Central memory CD8-positive, alpha-beta T cell (primary cell): ENCODE results near the gene DOCK1.

ENCODE experiments used
- ATAC-seq: fragments of 150-1000 bp; cut with Tn5 transposase; replicated peaks from 2 replicates; pipeline ENCODE4 v1.10.0; 2022; ENCODE audit warnings: mild to moderate bottlenecking, moderate FRiP score, moderate number of reproducible peaks; ENCODE audit not compliant: poor library complexity, severe bottlenecking; ENCODE audit errors: extremely low read depth
- DNase-seq, 2 donors: peaks; one replicate each; pipeline ENCODE4 v3.0.0; 2021; ENCODE audit warnings: low spot score in 2 of 2
- H3K27ac Mint-ChIP-seq: one replicate; pipeline ENCODE4 v1.8.0; 2022; ENCODE audit warnings: low read depth, mild to moderate bottlenecking, moderate library complexity, mixed read lengths
- H3K27me3 Mint-ChIP-seq: one replicate; pipeline ENCODE4 v1.8.0; 2022; ENCODE audit warnings: mixed read lengths
- H3K36me3 Mint-ChIP-seq: one replicate; pipeline ENCODE4 v1.8.0; 2022; ENCODE audit warnings: mild to moderate bottlenecking, moderate library complexity, mixed read lengths; ENCODE audit not compliant: insufficient read depth
- H3K4me1 Mint-ChIP-seq: one replicate; pipeline ENCODE4 v1.8.0; 2022; ENCODE audit warnings: mixed read lengths
- H3K4me3 Mint-ChIP-seq: one replicate; pipeline ENCODE4 v1.8.0; 2022; ENCODE audit warnings: mild to moderate bottlenecking, moderate library complexity, mixed read lengths
- H3K9me3 Mint-ChIP-seq: one replicate; pipeline ENCODE4 v1.8.0; 2022; ENCODE audit warnings: mixed read lengths

DOCK1 gene

DNA sequence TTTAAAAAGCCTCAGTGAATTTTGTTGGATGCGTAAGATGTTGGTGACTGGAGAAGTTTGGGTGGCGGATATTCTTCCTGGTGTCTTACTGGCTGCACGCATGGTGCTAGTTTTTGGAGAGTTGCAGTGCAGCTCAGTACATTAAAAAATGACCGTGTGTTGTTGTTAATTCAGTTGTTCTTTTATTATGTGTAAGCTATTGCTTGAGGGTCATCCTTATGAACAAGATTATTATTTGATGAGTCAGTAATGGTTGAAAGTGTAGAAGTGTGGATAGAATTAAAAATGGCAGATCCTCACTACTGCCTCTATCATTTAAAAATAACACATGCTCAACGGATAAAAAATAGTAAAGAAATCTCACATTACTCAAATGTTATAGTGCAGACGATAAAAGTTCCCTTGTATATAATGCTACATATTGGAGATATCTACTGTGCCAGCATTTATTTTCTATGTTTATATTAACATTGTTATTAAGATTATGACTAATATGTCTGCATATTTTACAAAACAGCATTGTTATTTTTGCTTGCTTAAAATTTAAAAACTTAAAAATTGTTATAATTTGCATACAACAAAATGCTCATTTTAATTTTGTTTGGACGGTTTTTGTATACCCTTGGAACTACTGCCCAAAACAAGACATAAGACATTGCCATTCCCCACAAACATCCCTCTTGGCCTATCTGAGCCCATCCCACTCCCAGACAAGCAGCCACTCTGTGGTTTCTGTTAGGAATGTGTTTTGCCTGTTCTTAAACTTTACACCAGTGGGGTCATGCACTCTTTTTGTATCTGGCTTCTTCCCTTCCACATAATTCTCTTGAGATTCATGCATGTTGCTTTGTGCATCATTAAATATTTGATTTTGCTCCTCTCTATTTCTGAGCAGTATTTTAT lies 142.0 kb downstream of the DOCK1 start:
- DNase-seq, result no peak
- Mint-ChIP-seq H3K27me3 (no peaks in the 10 kb centered on the region), H3K4me3 (no peak overlapping the region), H3K9me3 (no peaks in the 10 kb centered on the region), H3K36me3 (peaks cover 3% of the 10 kb centered on the region), H3K27ac (no peak overlapping the region), H3K4me1 (no peaks in the 10 kb centered on the region)
- ATAC-seq, result no peak

DNA sequence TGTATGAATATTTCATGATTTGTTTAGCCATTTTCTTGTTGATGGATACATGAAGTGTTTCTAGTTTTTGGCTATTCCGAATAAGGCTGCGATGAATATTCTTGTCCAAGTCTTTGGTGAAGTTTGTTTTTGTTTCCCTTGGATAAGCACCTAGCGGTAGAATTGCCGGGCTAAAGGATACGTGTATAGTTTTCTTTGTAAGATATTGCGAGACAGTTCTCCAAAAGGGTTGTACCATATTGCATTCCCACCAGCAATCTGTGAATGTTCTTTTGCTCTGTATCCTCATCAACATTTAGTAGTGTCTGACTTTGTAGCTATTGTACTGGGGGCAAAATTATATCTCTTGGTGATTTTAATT lies 142.6 kb downstream of the DOCK1 start:
- ATAC-seq (no peak), DNase-seq (no peak)
- no peaks in the 10 kb centered on the region for H3K27me3 Mint-ChIP-seq
- peaks cover 3% of the 10 kb centered on the region for H3K36me3 Mint-ChIP-seq
- H3K27ac Mint-ChIP-seq, result no peak overlapping the region
- H3K4me1 Mint-ChIP-seq, result no peaks in the 10 kb centered on the region
- no peak overlapping the region for H3K4me3 Mint-ChIP-seq
- H3K9me3 Mint-ChIP-seq, result no peaks in the 10 kb centered on the region

DNA sequence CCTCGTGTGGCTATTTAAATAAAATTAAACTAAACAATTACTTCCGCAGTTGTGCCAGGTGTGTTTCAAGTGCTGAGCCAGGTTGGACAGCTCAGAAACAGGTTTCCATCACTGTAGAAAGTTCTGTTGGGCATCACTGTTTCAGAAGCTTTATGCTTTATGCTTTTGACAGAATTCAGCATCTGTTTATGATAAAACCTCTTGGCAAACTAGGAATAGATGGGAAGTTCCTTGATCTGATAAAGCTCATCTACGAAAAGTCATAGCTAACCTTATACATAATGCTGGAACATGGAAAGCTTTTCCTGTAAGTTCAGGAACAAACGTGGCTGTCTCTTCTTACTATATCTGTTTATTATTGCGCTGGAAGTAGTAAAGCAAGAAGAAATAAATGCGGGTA lies 143.4 kb downstream of the DOCK1 start:
- ATAC-seq, result no peak

DNA sequence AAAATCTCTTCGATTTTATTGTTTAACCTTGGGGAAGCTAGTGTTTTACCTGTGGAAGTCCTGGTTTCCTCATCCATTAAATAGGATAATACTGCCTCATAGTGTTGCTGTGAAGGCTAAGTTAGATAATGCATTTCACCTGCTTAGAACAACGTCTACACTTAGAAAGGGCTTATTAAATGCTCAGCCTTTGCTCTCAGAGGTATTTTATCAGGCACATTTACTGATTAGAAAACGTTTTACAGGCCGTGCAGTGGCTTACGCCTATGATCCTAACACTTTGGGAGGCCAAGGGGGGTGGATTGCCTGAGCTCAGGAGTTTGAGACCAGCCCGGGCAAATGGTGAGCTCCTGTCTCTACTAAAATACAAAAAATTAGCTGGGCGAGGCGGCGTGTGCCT lies 146.8 kb downstream of the DOCK1 start:
- Mint-ChIP-seq H3K27me3 (no peaks in the 10 kb centered on the region), H3K36me3 (no peaks in the 10 kb centered on the region), H3K4me1 (no peaks in the 10 kb centered on the region), H3K27ac (no peak overlapping the region), H3K9me3 (peaks cover 6% of the 10 kb centered on the region), H3K4me3 (no peak overlapping the region)
- ATAC-seq, result no peak
- no peak for DNase-seq

More for the DNA sequence above, 143.4 kb downstream of the DOCK1 start:
- Mint-ChIP-seq H3K27ac (no peak overlapping the region), H3K36me3 (no peaks in the 10 kb centered on the region), H3K27me3 (no peaks in the 10 kb centered on the region), H3K4me1 (no peaks in the 10 kb centered on the region), H3K9me3 (no peaks in the 10 kb centered on the region), H3K4me3 (no peak overlapping the region)
- no peak for DNase-seq

DNA sequence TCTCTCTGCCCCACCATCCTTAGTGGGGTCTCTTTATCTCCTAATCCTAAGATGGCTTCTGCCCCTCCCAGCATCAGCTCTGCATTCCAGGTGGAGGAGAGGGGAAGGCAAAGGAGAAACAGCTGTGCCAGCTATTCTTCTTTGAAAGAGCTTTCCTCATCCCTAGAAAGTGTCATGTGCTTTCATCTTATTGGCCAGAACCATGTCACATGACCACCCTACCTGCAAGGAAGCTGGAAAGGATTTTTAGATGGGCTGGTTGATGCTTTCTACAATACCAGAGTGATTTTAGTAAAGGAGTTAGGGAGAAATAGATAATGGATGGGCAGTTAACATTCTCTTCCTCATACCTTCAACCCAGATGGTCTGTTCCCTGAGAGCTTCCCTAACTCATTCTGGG lies 150.0 kb downstream of the DOCK1 start:
- peaks cover 15% of the 10 kb centered on the region for H3K9me3 Mint-ChIP-seq
- no peaks in the 10 kb centered on the region for H3K27me3 Mint-ChIP-seq
- ATAC-seq (no peak), DNase-seq (no peak)
- no peaks in the 10 kb centered on the region for H3K4me1 Mint-ChIP-seq
- no peak overlapping the region for H3K4me3 Mint-ChIP-seq
- no peaks in the 10 kb centered on the region for H3K36me3 Mint-ChIP-seq
- no peak overlapping the region for H3K27ac Mint-ChIP-seq

DNA sequence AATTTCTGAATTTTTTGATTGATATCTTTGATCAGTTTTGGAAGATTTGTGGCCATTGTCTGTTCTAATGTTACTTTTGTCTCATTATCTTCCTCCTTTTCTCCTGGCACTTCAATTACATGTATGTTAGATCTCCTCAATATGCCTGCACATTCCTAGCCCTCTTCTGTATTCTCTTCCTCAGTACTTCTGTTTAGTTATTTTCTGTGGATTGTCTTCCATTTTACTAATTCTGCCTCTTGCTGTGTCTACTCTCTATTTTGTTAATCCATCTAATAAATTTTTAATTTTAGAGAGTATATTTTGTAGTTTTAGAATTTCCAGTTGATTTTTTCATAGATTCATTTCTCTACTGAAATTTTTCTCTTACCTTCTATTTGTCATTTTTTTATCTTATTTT lies 154.1 kb downstream of the DOCK1 start:
- Mint-ChIP-seq H3K36me3 (no peaks in the 10 kb centered on the region), H3K4me3 (no peak overlapping the region), H3K27me3 (no peaks in the 10 kb centered on the region), H3K9me3 (peaks cover 15% of the 10 kb centered on the region), H3K4me1 (no peaks in the 10 kb centered on the region), H3K27ac (no peak overlapping the region)
- ATAC-seq (no peak), DNase-seq (no peak)

DNA sequence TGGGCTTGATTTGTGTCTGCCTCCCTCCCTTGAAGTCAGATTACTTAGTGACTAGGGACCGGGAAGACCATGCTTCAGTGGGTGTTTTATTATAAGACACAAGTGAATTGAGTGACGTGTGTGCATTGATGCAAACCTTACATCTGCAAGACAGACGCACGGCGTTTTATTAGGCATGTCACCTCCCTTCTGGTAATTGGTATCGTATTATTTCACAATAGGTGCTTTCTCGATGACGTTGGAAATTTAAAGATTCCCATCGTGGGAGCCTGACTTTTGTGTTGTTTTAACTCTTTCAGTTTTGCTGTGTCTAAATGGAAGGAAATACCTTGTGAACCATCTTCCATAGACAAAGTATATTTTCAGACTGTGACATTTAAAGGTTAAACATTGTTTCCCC lies 158.5 kb downstream of the DOCK1 start:
- H3K27ac Mint-ChIP-seq, result no peak overlapping the region
- no peak for DNase-seq
- no peaks in the 10 kb centered on the region for H3K27me3 Mint-ChIP-seq
- ATAC-seq, result no peak
- no peak overlapping the region for H3K4me3 Mint-ChIP-seq
- peaks cover 9% of the 10 kb centered on the region for H3K9me3 Mint-ChIP-seq
- no peaks in the 10 kb centered on the region for H3K4me1 Mint-ChIP-seq
- H3K36me3 Mint-ChIP-seq, result peaks cover 1% of the 10 kb centered on the region

DNA sequence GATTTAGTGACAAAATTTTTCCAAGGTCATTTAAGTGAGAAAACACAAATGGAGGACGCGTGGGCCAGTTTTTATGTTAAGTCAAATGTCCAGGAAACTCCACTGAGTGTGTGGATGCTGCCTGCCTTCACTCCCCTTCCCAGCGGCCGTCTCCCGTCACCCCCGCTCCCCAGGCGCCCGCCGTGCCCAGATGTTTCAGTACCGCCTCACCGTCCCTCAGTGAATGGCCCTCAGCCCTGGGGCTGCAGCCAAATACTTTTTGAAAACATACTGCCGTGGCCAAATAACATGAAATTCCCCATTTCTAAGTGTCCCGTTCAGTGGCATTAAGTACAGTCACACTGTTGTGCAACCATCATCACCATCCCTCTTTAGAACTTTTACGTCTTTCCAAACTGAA lies 159.2 kb downstream of the DOCK1 start:
- ATAC-seq (no peak), DNase-seq (no peak)
- Mint-ChIP-seq H3K27me3 (no peaks in the 10 kb centered on the region), H3K4me1 (no peaks in the 10 kb centered on the region), H3K9me3 (peaks cover 5% of the 10 kb centered on the region), H3K36me3 (peaks cover 1% of the 10 kb centered on the region), H3K27ac (peak overlapping the region; percentile 59), H3K4me3 (no peak overlapping the region)

DNA sequence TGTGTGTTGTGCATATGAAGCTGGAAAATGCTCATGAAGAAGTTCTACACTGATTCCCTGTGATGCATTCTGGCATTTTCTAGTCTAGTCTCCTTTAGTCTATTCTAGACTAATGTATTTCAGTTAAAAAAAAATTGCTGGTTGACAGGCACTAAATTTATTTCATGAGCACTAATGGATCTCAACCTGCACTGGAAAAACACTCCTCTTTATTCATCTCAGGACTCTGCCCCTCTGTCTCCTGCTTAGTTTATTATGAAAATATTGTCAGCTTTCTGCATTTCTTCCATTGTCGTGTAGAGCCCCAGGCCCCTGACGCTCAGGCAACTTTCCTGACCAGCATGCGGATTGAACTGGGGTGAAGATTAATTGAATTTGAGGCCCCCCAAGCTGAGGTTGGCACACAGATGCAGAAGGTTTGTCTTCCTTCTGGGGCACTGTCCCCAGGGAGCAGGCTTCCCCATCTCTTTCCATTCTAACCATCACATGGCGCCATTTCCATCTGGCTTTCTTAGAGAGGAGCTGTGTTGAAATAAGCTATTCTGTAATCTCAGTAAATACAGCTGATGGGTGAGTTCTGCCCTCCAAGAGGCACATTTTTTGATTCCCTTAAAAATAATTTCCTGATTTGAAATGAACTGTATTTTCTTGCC lies 162.4 kb downstream of the DOCK1 start:
- no peak for DNase-seq
- H3K4me3 Mint-ChIP-seq, result no peak overlapping the region
- H3K36me3 Mint-ChIP-seq, result peaks cover 1% of the 10 kb centered on the region
- peaks cover 6% of the 10 kb centered on the region for H3K9me3 Mint-ChIP-seq
- H3K27ac Mint-ChIP-seq, result no peak overlapping the region
- ATAC-seq, result no peak
- H3K27me3 Mint-ChIP-seq, result no peaks in the 10 kb centered on the region
- no peaks in the 10 kb centered on the region for H3K4me1 Mint-ChIP-seq

DNA sequence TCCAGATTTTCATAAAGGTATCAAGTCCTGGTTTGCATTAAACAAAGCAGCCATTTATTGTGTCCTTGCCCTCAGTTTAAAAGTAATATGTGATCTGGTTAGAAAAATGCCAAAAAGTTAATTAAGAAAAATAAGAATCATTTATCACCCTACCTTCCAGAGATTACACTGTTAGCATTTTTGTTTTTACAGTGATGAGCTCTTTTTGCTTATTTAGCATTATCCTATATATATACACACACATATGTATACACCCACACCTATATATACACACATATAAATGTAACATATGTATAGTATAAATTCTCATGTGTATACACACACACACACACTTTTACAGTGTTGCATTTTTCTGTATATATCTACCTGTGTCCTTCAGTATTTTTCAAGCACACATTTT lies 163.3 kb downstream of the DOCK1 start:
- Mint-ChIP-seq H3K4me1 (no peaks in the 10 kb centered on the region), H3K36me3 (peaks cover 2% of the 10 kb centered on the region), H3K9me3 (peaks cover 6% of the 10 kb centered on the region), H3K27me3 (no peaks in the 10 kb centered on the region), H3K27ac (no peak overlapping the region), H3K4me3 (no peak overlapping the region)
- no peak for ATAC-seq
- no peak for DNase-seq

DNA sequence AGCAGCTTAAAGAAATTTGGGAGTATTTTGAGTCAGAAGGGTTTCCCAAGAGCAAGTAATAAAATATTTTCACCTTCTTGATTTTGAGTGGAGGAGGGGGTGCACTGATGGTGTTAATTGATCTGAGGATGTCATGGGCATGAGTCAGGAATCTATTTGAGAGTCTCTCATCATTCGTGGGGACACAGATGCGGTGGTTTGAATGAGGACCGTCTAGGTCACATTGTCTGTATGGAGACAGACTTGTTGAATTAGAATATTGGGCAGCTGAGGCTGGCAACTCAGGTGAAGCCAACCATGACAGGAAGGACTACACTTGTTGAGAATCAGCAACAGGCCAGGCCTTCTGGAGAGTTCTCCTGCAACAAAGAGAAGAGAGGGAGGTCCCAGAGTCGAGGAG lies 164.2 kb downstream of the DOCK1 start:
- peaks cover 6% of the 10 kb centered on the region for H3K9me3 Mint-ChIP-seq
- H3K27ac Mint-ChIP-seq, result no peak overlapping the region
- DNase-seq (no peak), ATAC-seq (no peak)
- no peaks in the 10 kb centered on the region for H3K27me3 Mint-ChIP-seq
- H3K4me1 Mint-ChIP-seq, result no peaks in the 10 kb centered on the region
- H3K4me3 Mint-ChIP-seq, result no peak overlapping the region
- peaks cover 2% of the 10 kb centered on the region for H3K36me3 Mint-ChIP-seq

DNA sequence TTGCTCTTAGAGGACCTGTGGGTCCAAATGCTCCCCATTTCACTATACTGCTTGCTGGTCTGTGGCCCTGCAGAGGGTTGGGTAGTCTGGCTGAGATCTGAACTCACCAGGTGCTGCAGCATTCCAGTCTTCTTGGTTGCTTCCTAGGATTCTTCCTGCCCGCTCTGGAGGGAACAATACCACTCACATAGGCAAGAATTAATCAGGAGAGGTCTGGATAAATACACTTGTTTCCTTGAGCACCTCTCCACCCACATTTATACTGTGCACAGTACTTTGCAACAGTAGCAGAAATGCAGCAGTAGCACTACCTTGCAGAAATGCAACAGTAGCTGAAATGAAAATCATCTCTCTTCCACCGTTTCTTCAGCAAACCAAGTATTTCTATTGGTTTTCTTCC lies 165.9 kb downstream of the DOCK1 start:
- Mint-ChIP-seq H3K36me3 (peaks cover 1% of the 10 kb centered on the region), H3K4me3 (no peak overlapping the region), H3K9me3 (peaks cover 6% of the 10 kb centered on the region), H3K27me3 (no peaks in the 10 kb centered on the region), H3K27ac (no peak overlapping the region), H3K4me1 (no peaks in the 10 kb centered on the region)
- DNase-seq (no peak), ATAC-seq (no peak)

DNA sequence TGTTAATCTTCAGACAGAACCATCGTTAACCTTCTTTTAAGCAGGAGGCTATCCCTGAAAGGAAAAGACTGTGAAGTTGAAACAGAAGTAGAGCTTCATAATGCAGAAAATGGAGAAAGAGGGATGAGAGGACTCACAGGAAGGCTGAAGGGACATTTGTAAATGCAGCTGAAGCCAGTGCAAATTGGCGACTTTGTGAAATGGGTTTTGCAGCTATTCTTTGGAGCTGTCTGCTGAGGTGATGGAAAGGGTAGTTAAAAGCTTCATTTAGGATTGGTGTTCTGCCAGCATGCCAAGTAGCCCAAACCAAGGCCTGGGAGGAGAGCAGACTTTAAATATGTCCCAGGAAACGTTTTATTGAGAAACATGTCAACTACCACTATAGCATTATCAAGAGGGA lies 168.4 kb downstream of the DOCK1 start:
- Mint-ChIP-seq H3K36me3 (peaks cover 1% of the 10 kb centered on the region), H3K4me3 (no peak overlapping the region), H3K4me1 (no peaks in the 10 kb centered on the region), H3K27ac (no peak overlapping the region), H3K27me3 (no peaks in the 10 kb centered on the region), H3K9me3 (peaks cover 6% of the 10 kb centered on the region)
- DNase-seq, result no peak
- no peak for ATAC-seq
